CD4-positive, CD25-positive, alpha-beta regulatory T cell (primary cell): ENCODE data around the gene CCDC167. TPM values are rescaled to one million over a fixed set of nuclear protein-coding genes. Genes with fewer than 3 reads are reported as not detected.

Experiments
- ATAC-seq, 2 donors: fragments of 150-1000 bp; cut with Tn5 transposase; one replicate each; pipeline ENCODE4 v1.10.0; 2021; ENCODE audit warnings: low read depth in 2 of 2, moderate number of reproducible peaks in 2 of 2, moderate library complexity in 1 of 2
- DNase-seq, 3 donors: peaks; one replicate each; pipeline versions ENCODE4 v3.0.0 to v3.0.0-alpha.2; 2012 to 2022; ENCODE audit warnings: mixed read lengths in 1 of 3
- H3K27ac ChIP-seq: one replicate; pipeline ENCODE4 v1.7.0; 2013; ENCODE audit warnings: mild to moderate bottlenecking, low read length; ENCODE audit not compliant: insufficient read depth, poor library complexity, severe bottlenecking
- H3K27me3 ChIP-seq: one replicate; pipeline ENCODE4 v1.7.0; 2013; ENCODE audit warnings: low read length; ENCODE audit not compliant: control insufficient read depth, insufficient read depth
- H3K36me3 ChIP-seq: one replicate; pipeline ENCODE4 v1.7.0; 2013; ENCODE audit warnings: mild to moderate bottlenecking, low read length, moderate library complexity; ENCODE audit not compliant: control insufficient read depth, insufficient read depth
- H3K4me1 ChIP-seq: 2 replicates; pipeline ENCODE4 v1.7.0; 2013; ENCODE audit warnings: mild to moderate bottlenecking, low read length; ENCODE audit not compliant: insufficient read depth, control insufficient read depth, poor library complexity, severe bottlenecking
- H3K4me3 ChIP-seq: one replicate; pipeline ENCODE4 v1.7.0; 2013; ENCODE audit warnings: low read depth, mild to moderate bottlenecking, low read length, moderate library complexity
- H3K9me3 ChIP-seq, 2 experiments: 1 replicate in 1 of 2; 2 replicates in 1 of 2; pipeline ENCODE4 v1.7.0; 2013; ENCODE audit warnings: low read length in 2 of 2, mild to moderate bottlenecking in 1 of 2, moderate library complexity in 1 of 2; ENCODE audit not compliant: control insufficient read depth in 2 of 2
- H3K27ac Mint-ChIP-seq, 3 donors: one replicate each; pipeline ENCODE4 v1.8.0; 2020 to 2022; ENCODE audit warnings: mild to moderate bottlenecking in 3 of 3, mixed read lengths in 3 of 3, moderate library complexity in 2 of 3
- H3K27me3 Mint-ChIP-seq: one replicate; pipeline ENCODE4 v1.8.0; 2022; ENCODE audit warnings: mild to moderate bottlenecking, mixed read lengths
- H3K36me3 Mint-ChIP-seq: one replicate; pipeline ENCODE4 v1.8.0; 2020; ENCODE audit warnings: mixed read lengths
- H3K4me1 Mint-ChIP-seq, 4 donors: one replicate each; pipeline ENCODE4 v1.8.0; 2020 to 2022; ENCODE audit warnings: mixed read lengths in 4 of 4, mild to moderate bottlenecking in 1 of 4
- H3K4me3 Mint-ChIP-seq, 4 donors: one replicate each; pipeline ENCODE4 v1.8.0; 2020 to 2022; ENCODE audit warnings: mild to moderate bottlenecking in 4 of 4, mixed read lengths in 4 of 4, moderate library complexity in 3 of 4
- H3K9me3 Mint-ChIP-seq, 7 donors: one replicate each; pipeline ENCODE4 v1.8.0; 2020 to 2022; ENCODE audit warnings: mixed read lengths in 7 of 7, mild to moderate bottlenecking in 3 of 7, moderate library complexity in 2 of 7
- polyA plus RNA-seq, 4 donors: library from polyadenylated mRNA; unstranded; fragments of 300-500 nt; fragmentation: Illumina TruSeq; gene quantifications; one replicate each; pipeline ENCODE4 v1.2.3, GENCODE V29; 2021
- total RNA-seq: library from RNA; stranded (reverse); gene quantifications from one replicate; pipeline ENCODE4 v1.2.3, GENCODE V29; 2022

CCDC167 gene
- total and polyA plus RNA-seq, 5 donors from 2014 or later: 43.6 to 274 (median 205) TPM

DNA sequence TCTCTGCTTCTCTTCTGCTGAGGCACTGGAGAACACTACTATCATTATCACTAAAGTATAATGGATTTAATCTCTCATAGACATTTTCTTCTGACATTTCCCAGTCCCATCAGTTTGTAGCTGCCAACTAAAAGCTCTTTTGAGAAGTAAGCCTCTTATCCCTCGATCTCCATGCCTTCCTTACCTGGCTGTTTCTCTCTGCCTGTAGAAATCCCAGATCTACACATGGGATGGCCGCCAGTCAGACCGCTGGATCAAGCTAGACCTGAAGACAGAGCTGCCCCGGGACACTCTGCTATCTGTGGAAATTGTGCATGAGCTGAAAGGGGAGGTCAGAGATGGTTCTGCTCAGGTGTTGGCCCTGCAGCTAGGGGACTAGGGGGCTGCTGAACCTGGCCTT, 25.4 kb downstream of the CCDC167 start:
- DNase-seq: no peak
- H3K9me3 Mint-ChIP-seq: peaks cover 0 to 2% (median 0%) of the 10 kb centered on the region in 7 donors
- Histone ChIP-seq H3K4me1 (no peaks in the 10 kb centered on the region), H3K4me3 (no peak overlapping the region), H3K27me3 (no peaks in the 10 kb centered on the region), H3K9me3 (no peaks in the 10 kb centered on the region), H3K36me3 (peaks cover 88% of the 10 kb centered on the region), H3K27ac (no peak overlapping the region)
- no peak overlapping the region for H3K4me3 Mint-ChIP-seq
- peaks cover 67% of the 10 kb centered on the region for H3K36me3 Mint-ChIP-seq
- no peaks in the 10 kb centered on the region for H3K27me3 Mint-ChIP-seq
- peaks cover 0 to 6% (median 2%) of the 10 kb centered on the region in 4 donors for H3K4me1 Mint-ChIP-seq
- no peak for ATAC-seq
- peak overlapping the region in 1 of 3 donors; percentile 63 for H3K27ac Mint-ChIP-seq

DNA sequence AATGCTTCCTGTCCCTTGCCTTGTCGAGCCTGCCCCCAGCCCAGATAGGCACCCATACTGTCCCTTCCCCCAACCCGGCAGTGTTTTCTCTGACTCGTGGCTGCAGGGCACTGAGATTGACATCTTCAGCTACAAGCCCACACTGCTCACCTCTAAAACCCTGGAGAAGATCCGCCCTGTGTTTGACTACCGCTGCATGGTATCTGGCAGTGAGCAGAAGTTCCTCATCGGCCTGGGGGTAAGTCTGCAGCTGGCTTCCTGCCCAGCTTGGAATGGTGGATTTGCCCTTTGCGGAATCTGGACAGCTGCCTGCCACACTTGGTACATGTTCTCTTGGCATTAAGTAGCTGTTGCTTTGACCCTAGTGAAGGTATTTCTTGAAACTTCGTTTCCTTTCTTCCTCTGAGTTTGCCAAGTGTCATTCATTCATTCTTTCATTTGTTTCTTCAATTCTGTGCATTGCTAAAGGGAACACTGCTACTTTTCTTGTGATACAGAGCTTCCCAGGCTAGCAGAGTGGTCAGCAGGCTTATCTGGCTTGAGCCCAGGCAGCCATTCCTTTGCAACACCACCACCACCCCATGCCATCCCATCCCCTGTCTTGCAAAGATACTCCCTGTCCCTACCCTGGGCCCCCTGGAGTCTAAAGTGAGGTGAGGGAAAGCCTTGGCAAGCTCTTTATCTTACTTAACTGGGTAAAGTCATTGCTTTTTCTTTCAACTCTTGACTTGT, 26.2 kb downstream of the CCDC167 start:
- ATAC-seq: no peak
- Histone ChIP-seq H3K27ac (no peak overlapping the region), H3K4me3 (no peak overlapping the region), H3K4me1 (no peaks in the 10 kb centered on the region), H3K36me3 (peaks cover 82% of the 10 kb centered on the region), H3K27me3 (no peaks in the 10 kb centered on the region), H3K9me3 (no peaks in the 10 kb centered on the region)
- Mint-ChIP-seq H3K4me3 (no peak overlapping the region), H3K36me3 (peaks cover 63% of the 10 kb centered on the region), H3K9me3 (peaks cover 0 to 2% (median 0%) of the 10 kb centered on the region in 7 donors), H3K27me3 (no peaks in the 10 kb centered on the region), H3K27ac (no peak overlapping the region), H3K4me1 (peaks cover 0 to 6% (median 1%) of the 10 kb centered on the region in 4 donors)
- DNase-seq: no peak

GRCh38 chr6:37467718-37468117, 32.0 kb downstream of the CCDC167 start:
- no peak overlapping the region for H3K27ac Mint-ChIP-seq
- H3K27me3 Mint-ChIP-seq: no peaks in the 10 kb centered on the region
- peaks cover 53% of the 10 kb centered on the region for H3K36me3 Mint-ChIP-seq
- Histone ChIP-seq H3K27ac (no peak overlapping the region), H3K27me3 (no peaks in the 10 kb centered on the region), H3K4me3 (no peak overlapping the region), H3K9me3 (peaks cover 0 to 4% of the 10 kb centered on the region in 2 experiments), H3K4me1 (no peaks in the 10 kb centered on the region), H3K36me3 (peaks cover 68% of the 10 kb centered on the region)
- DNase-seq (no peak), ATAC-seq (no peak)
- peaks cover 0 to 6% (median 3%) of the 10 kb centered on the region in 4 donors for H3K4me1 Mint-ChIP-seq
- H3K9me3 Mint-ChIP-seq: peaks cover 0 to 5% (median 2%) of the 10 kb centered on the region in 7 donors
- H3K4me3 Mint-ChIP-seq: no peak overlapping the region

DNA sequence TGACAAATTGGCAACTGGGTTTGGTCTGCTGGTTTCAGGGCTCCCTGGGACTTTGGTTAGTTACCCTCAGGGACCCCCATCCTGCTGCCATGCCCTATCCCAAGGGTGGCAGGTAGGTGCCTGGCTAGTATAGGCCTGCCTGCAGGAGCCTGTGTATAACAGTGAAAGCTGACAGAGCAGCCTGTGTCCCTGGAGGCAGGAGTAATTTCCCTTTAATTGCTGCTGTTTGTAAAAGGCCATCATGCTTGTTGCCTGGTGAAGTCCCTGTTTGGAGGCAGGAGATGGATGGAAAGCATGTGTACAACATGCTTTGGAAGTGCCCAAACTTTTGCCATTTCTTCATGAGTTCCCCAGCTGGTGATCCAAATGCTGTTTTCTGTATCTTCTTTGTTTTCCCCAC, 36.6 kb downstream of the CCDC167 start:
- peaks cover 0 to 5% (median 2%) of the 10 kb centered on the region in 7 donors for H3K9me3 Mint-ChIP-seq
- H3K4me1 Mint-ChIP-seq: peaks cover 0 to 6% (median 2%) of the 10 kb centered on the region in 4 donors
- Histone ChIP-seq H3K27ac (no peak overlapping the region), H3K9me3 (peaks cover 0 to 4% of the 10 kb centered on the region in 2 experiments), H3K36me3 (peaks cover 85% of the 10 kb centered on the region), H3K4me3 (no peak overlapping the region), H3K4me1 (no peaks in the 10 kb centered on the region), H3K27me3 (no peaks in the 10 kb centered on the region)
- H3K36me3 Mint-ChIP-seq: peaks cover 60% of the 10 kb centered on the region
- ATAC-seq: no peak
- no peak for DNase-seq
- H3K27me3 Mint-ChIP-seq: no peaks in the 10 kb centered on the region
- peak overlapping the region in 2 of 3 donors; percentile 54 to 55 for H3K27ac Mint-ChIP-seq
- H3K4me3 Mint-ChIP-seq: no peak overlapping the region

GRCh38 chr6:37460805-37461204, 38.9 kb downstream of the CCDC167 start:
- Histone ChIP-seq H3K4me3 (no peak overlapping the region), H3K36me3 (peaks cover 81% of the 10 kb centered on the region), H3K4me1 (no peaks in the 10 kb centered on the region), H3K27ac (no peak overlapping the region), H3K9me3 (no peaks in the 10 kb centered on the region), H3K27me3 (no peaks in the 10 kb centered on the region)
- Mint-ChIP-seq H3K4me1 (no peaks in the 10 kb centered on the region), H3K36me3 (peaks cover 63% of the 10 kb centered on the region), H3K27me3 (no peaks in the 10 kb centered on the region), H3K27ac (peak overlapping the region in 1 of 3 donors; percentile 49), H3K9me3 (peaks cover 0 to 2% (median 0%) of the 10 kb centered on the region in 7 donors), H3K4me3 (no peak overlapping the region)
- ATAC-seq: no peak
- no peak for DNase-seq

DNA sequence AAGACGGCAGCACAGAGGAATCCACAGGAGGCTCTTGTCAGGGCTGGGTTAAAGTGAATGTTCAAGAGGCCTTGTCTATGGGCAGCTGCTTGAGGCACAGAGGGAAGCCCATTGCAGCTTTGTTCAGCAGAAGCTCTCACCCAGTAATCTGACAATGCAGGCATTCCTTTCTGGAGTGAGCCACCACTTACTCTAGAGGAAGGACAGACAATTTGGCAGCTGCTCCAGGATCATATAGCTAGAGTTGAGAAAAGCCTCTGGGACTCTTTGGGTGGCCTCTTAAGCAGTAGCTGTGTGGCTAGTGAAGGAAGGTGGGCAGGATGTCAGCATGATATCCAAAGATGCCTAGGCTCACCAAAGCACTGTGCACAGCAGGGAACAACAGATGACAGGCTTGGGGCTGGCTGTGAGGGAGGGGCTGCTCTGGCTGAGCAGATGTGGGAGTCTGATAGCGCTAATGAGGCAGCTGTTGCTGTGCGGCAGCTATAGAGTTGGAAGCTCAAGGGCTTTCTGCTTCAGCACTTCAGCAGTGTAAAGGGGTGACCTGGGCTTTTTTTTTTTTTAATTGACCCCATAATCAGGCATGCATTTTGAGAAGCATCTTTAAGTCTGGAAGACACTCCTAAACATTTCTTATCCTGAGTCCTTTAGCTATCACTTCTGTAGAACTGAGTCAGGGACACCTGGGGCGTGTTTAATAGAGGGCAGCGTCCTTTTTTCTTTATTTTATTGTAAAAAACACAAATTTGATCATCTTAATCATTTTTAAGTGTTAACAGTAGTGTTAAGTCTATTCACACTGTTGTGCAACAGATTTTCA, 39.5 kb downstream of the CCDC167 start:
- Mint-ChIP-seq H3K4me3 (no peak overlapping the region), H3K27me3 (no peaks in the 10 kb centered on the region), H3K27ac (no peak overlapping the region), H3K36me3 (peaks cover 69% of the 10 kb centered on the region), H3K9me3 (peaks cover 0 to 2% (median 0%) of the 10 kb centered on the region in 7 donors), H3K4me1 (peaks cover 0 to 4% (median 1%) of the 10 kb centered on the region in 4 donors)
- DNase-seq (no peak), ATAC-seq (no peak)
- H3K36me3 ChIP-seq: peaks cover 84% of the 10 kb centered on the region
- no peak overlapping the region for H3K27ac ChIP-seq
- no peaks in the 10 kb centered on the region for H3K27me3 ChIP-seq
- H3K4me1 ChIP-seq: no peaks in the 10 kb centered on the region
- no peaks in the 10 kb centered on the region for H3K9me3 ChIP-seq
- H3K4me3 ChIP-seq: no peak overlapping the region

DNA sequence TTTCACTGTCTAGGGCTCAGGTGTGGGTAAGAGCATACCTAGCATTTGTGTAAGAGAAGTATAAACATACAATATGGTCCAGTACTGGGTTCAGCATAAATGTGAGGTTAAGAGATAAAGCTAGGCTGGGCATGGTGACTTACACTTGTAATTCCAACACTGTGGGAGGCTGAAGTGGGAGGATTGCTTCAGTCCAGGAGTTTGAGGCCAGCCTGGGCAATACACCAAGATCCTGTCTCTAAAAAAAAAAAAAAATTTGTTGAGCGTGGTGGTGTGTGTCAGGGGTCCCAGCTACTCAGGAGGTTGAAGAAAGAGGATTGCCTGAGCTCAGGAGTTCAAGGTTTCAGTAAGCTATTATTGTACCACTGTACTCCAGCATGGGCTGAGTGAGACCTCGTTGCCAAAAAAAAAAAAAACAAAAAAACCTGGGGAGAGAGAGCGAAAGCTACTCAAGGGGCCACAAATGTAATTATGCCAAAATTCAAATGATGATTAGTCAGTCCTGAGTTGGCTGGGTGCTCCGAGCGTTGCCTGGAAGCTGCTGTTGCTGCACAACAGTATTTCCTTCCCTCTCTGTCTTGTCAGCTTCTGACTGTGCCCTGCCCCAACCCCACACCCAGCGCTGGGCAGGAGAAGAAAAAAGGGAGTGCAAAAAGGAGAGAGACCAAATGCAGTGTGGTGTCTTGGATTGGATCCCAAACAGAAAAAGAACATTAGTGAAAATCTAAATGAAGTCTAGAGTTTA, 42.7 kb downstream of the CCDC167 start:
- H3K27ac ChIP-seq: no peak overlapping the region
- H3K27me3 ChIP-seq: no peaks in the 10 kb centered on the region
- H3K9me3 ChIP-seq: no peaks in the 10 kb centered on the region
- Mint-ChIP-seq H3K27ac (peak overlapping the region; percentile 10 to 69 (median 49)), H3K4me1 (peaks cover 0 to 12% (median 7%) of the 10 kb centered on the region in 4 donors), H3K36me3 (peaks cover 67% of the 10 kb centered on the region), H3K9me3 (no peaks in the 10 kb centered on the region), H3K27me3 (no peaks in the 10 kb centered on the region), H3K4me3 (peak overlapping the region in 1 of 4 donors; percentile 9)
- H3K4me3 ChIP-seq: no peak overlapping the region
- no peak for ATAC-seq
- DNase-seq: no peak
- peaks cover 92% of the 10 kb centered on the region for H3K36me3 ChIP-seq
- H3K4me1 ChIP-seq: no peaks in the 10 kb centered on the region
